GM10847 (cell line): ENCODE results near the gene IRF9.
A peak's percentile ranks its signal among the peaks of the same experiment; 100 is the strongest.

Experiments used
- POLR2A ChIP-seq: IDR thresholded peaks from 2 replicates; pipeline ENCODE4 v1.6.1; 2011; ENCODE audit not compliant: insufficient read length; ENCODE audit errors: extremely low read depth

Gene IRF9

DNA sequence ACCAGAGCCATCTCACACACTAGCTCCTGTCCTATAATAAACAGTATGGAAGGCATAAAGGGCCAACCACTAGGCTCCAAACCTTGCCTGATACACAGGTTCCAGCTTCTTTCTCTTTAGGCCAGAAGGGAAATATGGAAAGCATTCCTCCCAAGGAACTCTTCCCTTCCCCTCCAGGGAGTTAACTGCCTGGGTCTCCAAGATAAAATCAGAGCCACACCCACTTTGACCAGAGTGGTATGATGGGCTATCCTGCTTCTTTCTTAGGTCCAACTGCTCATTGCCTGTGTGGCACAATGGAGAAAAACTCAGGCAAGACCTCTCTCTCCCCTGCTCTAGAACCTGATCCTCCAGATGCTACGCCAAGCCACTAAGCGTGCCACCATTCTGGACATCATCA lies 46.6 kb downstream of the IRF9 start:
- TF ChIP-seq POLR2A, result no peak

DNA sequence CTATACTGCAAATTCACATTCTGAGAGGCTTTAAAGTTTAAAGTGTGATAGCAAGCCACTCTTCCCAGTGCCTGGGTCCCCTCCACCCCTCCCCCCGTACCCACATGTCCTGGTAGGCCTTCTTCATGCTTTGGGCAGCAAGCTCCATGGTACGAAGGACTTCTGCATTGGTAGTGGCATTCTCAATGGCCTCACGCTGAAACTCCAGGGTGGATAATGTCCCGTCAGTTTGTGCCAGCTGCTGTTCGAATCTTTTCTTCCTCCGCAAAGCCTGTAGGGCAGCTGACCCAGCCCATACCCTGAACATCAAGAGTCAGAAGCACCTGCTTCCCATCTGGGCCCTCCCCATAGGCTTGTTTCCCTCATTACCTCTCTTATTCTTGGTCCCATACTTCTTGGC lies 50.2 kb downstream of the IRF9 start:
- TF ChIP-seq POLR2A, result no peak

DNA sequence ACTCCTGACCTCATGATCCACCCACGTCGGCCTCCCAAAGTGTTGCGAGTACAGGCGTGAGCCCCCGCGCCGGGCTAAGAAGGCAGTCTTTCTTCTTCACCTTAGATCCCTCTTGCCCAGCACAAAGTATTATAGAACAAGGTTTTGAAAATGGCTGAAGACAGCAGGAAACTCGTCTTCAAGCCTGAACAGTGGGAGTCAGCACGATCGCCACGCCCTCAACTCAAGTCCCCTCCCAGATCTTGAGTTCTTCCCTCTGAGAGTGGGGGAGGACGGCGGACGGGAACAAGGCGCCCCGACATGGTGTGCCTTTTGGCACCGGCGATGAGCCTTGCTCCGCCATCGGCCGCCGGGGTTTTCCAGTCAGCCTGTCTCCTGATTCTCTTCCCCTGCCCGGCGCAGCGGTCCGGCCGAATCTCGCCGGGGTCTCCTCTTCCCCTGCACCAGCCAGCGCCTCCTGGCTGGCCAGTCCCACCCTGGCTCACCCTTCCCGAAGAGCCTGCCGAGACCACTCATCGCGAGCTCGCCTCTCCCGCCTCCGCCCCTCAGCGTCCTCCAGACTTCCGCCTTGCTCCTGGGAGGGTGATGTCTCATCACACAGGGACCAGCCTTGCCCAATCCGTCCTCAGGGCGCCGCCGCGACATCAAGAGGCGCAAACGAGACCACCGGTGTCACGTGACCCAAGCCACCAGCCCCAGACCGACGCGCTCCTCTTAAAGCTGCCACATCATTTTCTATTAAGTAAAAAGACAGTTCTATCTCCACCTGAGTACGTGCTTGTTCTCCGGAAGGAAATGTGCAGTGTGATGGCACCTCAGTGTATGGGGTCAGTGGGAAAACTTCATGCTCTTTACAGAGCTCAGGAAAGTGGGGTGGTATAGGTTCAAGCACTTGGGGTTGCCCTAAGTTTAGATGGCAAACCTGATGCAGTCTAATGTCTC lies 52.1 kb downstream of the IRF9 start, which contains the start of gene CHMP4A:
TSS of gene CHMP4A (minus strand) at position 565 of the 942 bp plus-strand sequence. CDS start at position 516, 49 bp downstream.
- peak; percentile 92 for TF ChIP-seq POLR2A

DNA sequence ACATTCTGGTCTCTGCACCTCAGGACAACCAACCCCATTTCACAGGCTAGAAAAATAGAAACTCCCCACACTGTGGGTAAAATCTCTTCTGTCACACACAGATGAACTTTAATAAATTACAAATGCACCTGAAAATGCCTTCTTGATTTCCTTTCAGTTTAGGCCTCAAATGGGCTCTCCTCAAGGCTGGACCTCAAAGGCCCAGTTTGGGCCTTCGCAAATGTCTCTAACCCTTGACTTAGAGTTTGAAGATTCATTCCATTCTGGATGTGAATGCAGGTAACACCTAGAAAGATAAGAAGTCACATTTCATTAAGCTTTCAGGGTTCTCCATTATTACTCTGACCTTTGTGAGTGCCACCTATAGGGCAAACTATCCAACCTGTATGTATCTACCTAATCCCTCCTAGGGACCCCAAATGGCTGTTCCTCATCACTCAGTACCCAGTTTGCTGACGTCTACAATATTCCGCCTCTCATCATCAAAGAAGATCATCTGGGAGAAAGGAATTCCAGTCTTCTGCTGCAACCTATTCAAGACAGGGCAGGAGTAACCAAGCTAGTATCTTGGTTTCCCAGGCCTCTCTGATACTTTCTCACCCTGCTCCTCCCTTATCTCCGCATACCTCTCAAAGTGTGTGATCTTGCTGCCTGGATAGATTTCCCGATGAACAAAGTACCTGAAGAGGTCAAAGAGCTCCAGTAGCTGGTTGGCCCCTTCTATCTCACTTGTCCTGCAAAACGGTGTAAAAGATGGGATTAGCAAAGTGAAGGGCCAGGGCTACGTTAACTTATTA lies 53.0 kb downstream of the IRF9 start:
- no peak for TF ChIP-seq POLR2A

DNA sequence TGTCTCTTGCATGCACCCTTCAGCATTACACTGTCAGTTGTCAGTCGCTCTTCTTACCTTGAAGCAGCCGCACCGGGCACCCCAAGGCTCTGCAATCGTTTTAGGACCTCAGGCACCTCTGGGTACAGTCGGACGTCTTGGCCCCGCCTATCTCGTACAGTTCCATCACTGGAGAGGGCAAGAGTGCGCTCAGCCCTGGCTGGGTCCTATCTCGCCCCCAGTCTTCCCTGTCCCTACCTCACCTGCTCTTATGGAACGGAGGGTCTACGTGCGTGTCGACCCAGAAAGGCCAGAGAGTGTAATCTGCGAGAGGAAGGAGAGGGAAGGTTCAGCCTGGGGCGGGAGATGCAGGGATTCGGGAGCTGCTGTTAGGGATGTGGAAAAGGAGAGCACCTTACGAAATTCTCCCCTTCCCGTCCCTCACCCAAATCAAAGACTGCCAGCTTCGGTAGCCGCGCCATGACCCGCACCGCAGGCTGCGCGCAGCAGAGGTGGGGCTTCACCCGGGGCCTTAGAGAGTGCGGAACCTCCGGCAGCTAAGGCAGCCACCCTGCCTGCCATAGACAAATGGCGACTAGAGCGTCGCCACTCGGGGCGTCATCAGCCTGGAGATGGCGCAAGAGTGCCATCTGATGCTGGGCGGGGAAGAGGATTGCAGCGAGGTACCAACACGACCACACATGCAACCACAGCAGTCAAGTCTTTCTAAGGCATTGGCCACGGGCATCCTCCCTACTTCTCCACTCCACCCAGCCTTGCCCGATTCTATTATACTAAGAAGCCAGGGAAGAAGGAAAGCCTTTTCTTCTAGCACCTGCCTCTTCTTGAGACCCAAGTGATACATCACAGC lies 54.7 kb downstream of the IRF9 start, which contains the start of gene MDP1:
TSS of gene MDP1 (minus strand) at position 572 of the 850 bp plus-strand sequence. CDS start at position 461, 111 bp downstream.
- peak; percentile 79 for TF ChIP-seq POLR2A
